NCI-H2196 (cell line): Measurements from ENCODE around the gene RIPOR2.
"Not testable (repeated sequence)": the region's sequence is repeated elsewhere in the genome, so short reads cannot be mapped to it uniquely, and the experiment has no call there.

Experiments used
- DNase-seq: peaks from one replicate; lab custom pipeline; 2025; ENCODE audit not compliant: unreplicated experiment; lab: John Stamatoyannopoulos, UW

The RIPOR2 gene

DNA sequence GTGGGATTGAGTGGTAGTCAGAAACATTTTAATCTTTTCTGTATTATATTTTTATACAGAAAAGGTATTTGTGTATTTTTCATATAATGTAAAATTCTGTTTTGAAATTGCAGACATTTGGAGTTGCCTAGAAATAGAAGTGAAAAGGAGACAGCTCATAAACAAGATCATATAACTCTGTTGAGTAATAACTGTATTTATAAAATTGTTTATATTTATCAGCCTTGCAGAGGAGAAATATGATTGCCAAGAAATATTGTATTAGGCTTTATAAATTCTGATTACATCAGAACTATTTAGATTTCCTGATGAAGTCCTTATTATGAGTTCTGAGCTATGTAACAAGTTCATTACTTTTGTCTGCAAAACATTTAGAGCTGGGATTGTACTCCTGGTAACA, 55.3 kb downstream of the RIPOR2 start:
- DNase-seq, result no peak

DNA sequence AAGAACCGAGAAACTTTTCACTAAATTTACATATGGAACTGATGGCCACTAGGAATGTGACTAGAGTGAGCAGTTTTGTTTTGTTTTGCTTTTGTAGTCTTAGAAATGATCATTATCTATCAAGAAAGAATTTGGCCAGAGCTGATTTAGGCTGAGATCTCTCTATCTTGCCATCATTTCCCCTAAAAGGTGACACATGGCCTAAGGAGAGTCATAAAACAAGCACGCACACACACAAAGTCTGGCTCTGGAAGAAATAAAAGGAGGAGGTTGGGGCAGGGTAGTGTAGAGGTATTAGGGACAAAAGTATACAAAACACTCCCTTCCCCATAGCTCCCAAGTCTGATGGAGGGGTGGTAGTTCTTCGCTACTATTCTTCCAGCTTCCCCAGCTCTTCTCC, 56.4 kb downstream of the RIPOR2 start:
- DNase-seq, result no peak

DNA sequence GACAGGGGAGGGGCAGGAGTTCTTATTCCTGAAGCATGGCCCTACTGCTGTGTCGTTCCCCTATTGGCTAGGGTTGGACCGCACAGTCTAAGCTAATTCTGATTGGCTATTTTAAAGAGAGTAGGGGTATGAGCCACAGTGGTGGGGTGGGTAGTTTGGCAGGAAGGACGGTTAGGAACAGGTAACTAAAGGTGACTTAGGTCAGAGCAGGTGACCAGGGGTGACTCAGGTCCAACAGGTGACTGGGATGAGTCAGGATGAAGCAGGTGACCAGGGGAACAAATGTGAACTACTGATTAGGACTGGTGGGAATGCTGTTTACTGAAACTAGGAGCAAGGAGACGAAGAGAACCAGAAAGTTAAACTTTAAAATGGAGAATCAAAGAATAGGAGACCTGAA, 58.0 kb downstream of the RIPOR2 start:
- DNase-seq, result not testable (repeated sequence)

GRCh38 chr6:24876499-24877465, 59.0 kb downstream of the RIPOR2 start:
- no peak for DNase-seq

DNA sequence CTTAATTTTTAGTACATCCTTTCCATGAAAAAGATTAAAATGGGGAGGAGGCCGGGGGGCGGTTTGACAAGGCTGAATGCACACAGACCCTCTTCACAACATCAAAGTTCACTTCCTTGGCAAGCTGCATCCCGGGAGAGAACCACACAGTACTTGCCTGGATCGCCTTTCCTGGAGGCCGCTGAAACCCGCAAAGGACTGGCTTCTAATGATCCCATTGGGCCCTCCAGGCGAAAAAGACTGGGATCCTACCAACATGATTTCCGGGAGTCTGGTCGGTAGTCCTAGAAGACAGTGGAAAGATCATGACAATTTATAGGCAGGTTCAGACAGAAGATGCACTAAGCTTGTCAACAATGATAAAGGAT, 60.2 kb downstream of the RIPOR2 start:
- DNase-seq, result no peak

GRCh38 chr6:24874776-24875533, 60.8 kb downstream of the RIPOR2 start:
- DNase-seq, result no peak

DNA sequence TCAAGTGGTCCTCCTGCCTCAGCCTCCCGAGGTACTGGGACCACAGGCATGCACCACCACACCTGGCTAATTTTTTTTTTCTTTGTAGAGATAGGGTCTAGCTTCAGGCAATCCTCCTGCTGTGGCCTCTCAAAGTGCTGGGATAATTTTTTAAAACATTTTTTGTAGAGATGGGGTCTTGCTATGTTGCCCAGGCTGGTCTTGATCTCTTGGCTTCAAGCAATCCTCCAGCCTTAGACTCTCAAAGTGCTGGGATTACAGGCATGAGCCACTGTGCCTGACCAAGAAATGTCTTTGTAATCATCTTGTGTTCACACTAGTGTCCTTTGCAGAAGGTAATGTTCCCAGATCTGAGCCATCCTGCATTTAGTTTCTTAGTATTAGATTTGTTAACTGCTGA, 61.6 kb downstream of the RIPOR2 start:
- no peak for DNase-seq

- no peak for DNase-seq
These were observed 63.0 kb downstream of the RIPOR2 start for GRCh38 chr6:24872779-24873178.

DNA sequence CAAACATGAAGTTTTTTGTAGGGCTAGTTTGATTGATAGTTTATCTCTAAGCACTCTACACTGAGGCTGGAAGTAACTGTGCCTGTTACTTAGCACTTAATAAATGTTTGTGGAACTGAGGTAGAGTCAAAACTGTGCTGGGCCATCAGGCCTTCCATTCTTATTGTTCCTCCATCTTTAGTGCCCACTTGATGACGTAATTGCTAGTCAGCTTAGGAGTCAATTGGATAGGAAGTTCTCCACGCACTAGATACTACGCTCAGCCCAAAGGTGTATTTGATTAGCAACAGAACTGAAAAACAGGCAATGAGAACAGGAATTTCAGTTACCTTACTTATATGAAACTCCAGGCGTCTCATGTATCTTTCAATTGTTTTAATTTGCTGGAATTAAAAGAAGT, 67.0 kb downstream of the RIPOR2 start:
- DNase-seq, result no peak

- no peak for DNase-seq
These were observed 68.6 kb downstream of the RIPOR2 start for GRCh38 chr6:24867104-24867703.

GRCh38 chr6:24865161-24865560, 70.6 kb downstream of the RIPOR2 start:
- DNase-seq, result no peak

- peak; percentile 18 for DNase-seq
These were observed 71.4 kb downstream of the RIPOR2 start for GRCh38 chr6:24864343-24864742.

- no peak for DNase-seq
These were observed 73.8 kb downstream of the RIPOR2 start for GRCh38 chr6:24861934-24862333.

DNA sequence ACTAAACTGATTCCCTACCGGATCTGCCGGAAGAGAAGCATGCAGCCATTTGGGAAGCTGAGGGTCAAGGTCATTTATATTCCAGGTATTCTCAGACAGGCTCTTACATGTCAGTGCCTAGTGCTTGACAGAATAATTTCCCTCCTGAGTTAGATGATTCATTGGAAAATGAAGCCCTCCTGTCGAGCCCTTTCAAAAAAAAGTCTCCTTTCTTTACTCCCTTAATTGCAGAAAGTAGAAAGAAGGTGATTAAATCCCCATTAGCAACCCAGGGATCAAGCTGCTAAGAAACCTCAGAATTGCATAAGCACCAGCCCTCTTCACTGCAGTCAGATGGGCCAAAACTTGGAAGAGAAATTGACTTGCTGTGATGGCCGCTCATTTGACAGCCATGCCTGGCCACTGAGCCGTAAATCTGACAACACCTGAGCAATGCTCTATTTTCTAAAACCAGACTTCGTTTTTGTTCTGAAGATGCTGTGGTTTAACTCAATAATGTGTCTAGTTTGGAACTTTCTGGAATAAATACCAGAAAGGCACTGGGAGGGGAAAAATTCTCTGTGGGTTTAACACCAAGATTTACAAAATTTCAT, 76.1 kb downstream of the RIPOR2 start:
- DNase-seq, result no peak

- no peak for DNase-seq
These were observed 76.6 kb downstream of the RIPOR2 start for GRCh38 chr6:24859132-24859531.

GRCh38 chr6:24858177-24858653, 77.5 kb downstream of the RIPOR2 start:
- DNase-seq, result no peak

- DNase-seq, result no peak
These were observed 78.7 kb downstream of the RIPOR2 start for GRCh38 chr6:24856901-24857670.

DNA sequence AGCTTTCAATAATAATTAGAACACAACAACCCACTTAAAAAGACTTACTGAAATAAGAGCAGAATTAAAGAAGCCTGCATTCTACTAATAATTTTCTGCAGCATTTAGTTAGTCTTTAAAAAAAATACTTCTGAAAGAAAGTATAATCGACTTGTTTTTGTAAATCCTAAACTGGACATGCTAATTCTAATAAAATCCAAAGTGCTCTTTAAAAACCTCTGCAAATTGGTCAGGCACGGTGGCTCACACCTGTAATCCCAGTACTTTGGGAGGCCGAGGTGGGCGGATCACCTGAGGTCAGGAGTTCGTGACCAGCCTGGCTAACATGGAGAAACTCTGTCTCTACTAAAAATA, 79.5 kb downstream of the RIPOR2 start:
- no peak for DNase-seq

GRCh38 chr6:24855395-24856245, 80.1 kb downstream of the RIPOR2 start:
- peak; percentile 80 for DNase-seq
